ENCODE measurements around the gene TTLL4.

- TF ChIP-seq CTCF (IDR thresholded peaks at IDR 0.05) (no peak), POLR2A (IDR thresholded peaks at IDR 0.05) (no peak)
Observed at GRCh38 chr2:218720048-218721041, 9.7 kb downstream of the TTLL4 start.
